NCI-H2196 treated with DMSO at 0.1 percent for 48 hours (cell line): Measurements from ENCODE around the gene ANO10.

Experiments
- DNase-seq: peaks from one replicate; lab custom pipeline; 2025; ENCODE audit not compliant: unreplicated experiment; lab: John Stamatoyannopoulos, UW

Gene ANO10

DNA sequence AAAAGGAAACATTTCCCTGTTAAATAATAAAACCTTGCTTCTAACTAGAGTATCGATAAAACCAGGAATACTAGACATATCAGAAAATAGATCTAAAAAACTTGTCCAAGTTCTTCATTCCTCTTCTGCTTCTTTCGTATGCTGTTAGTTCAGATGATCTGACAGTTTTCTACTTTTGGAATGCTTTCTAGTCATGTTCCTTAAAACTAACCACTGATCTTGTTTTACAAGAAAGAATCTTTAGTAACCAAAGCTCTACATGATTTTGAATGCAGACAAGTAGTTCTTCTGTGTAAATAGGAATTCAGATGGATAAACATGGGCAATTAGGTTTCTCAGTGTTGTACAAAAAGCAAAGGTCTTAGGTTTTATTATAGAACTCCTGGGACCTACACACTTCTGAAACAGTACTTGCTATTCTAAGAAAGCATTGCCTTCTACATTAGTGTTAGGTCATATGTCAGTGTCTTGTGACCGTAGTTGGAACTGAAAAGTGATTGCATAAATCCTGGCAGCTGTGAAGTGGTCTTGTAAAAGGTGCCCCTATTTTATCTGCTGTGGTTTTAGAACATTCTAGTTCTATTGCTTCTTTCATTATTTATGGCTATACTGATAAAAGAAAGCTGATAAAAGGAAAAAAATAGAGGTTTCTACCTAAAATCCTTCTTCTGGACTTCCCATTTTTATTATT is 294.8 kb downstream of the ANO10 start:
- DNase-seq, result no peak

DNA sequence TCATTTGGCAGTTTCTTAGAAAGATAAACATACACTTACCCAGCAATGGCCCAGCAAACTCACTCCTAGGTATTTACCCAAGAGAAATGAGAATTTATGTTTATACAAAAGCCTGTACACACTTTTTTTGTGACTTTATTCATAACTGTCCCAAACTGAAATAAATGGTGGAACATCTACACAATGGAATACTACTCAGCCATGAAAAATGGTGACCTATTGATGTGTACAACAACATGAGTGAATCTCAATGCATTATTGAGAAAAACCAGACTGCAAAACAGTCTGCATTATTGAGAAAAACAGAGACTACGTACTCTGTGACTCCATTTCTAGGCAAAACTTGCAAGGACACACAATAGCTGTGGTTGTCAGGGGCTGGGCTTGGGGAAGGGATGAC is 298.3 kb downstream of the ANO10 start:
- no peak for DNase-seq

DNA sequence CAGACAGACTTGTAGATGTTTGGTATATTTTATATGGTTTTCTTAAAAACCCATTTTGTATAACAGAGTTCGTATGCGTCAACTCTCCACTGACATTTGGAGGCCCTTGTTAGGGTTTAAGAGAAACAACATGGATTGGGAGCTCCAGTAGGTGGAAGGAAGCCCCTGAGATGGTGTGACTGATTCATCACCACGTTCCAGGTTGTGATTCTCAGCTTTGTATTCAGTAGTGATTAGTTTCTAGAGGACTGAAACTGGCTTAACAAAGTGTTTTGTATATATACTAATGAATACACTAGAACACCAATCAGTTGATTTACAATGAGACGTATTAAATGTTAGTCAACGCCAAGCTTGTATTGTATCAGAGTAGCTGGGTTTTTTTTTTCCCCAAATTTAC is 301.5 kb downstream of the ANO10 start:
- no peak for DNase-seq

DNA sequence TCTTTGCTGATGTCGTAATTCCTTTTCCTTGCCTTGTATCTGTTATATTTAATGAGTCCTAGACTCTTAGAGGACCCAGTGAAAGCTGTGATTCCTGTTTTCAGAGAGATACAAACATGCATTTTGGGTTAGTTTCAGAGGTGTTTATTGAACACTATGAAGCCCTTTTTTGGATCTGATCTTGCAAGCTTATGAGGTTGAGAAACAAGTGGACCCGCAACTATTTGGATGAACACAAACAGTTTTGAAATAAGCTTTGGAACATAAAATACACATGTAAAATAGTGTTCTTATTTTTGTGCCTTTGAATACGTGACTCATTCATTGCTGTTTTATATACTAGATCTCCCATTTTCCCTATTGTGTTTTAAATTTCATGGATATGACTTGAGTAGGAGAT is 302.0 kb downstream of the ANO10 start:
- no peak for DNase-seq

DNA sequence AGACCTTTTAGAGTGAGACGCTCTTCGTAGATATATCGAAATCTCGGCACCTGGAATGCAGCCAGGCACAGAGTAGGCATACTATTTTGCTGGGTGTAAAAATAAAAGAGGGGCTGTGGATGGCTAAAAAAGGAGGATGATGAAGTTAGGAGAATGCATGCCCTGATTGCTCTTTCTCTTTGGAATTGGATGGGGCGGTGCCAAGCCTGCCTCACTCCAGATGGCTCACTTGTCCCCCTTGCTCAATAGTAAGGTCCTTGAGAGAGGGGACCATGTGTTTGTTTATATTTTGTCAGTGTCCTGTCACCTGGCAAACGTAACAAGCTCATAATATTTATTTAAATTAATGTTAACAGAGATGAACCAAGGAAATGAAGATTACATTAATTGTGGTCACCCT is 302.4 kb downstream of the ANO10 start:
- no peak for DNase-seq

DNA sequence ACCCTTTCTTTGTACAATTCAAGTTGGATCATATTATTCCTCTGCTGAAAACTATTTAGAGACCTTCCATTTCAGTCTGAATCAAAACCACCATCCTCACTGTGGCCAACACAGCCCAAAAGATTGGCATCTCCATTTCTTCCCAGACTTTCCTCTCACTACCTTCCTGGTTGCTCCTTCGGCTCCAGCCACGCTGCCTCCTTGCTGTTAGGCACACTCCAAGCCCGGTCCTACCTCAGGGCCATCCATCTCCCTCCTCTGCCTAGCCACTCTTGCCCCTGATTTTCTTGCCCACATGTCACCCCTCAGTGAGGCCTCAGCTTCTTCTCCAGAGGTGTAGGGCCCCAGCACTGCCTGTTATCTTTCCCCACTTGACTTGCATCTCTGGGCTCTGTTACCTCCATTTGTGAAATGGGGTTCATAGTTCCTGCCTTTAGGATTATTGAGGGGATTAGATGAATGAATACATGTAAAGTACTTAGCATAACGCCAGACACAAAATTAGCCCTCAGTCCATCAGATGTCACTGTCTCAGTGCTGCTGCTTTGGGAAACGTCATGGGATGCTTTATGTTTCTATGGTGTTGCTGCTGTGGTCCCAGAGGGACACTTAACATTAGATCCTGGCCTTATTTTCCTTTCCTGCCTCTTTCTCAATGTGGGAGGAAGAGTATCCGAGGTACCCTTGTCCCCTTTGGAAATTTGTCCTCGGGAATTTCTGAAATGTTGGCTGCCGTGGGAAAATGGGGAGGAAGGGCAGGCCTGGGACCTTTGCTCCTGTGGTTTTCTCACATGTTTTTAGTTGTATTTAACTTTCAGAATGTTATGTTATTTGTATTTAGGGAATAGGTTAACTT is 304.1 kb downstream of the ANO10 start:
- DNase-seq, result no peak

DNA sequence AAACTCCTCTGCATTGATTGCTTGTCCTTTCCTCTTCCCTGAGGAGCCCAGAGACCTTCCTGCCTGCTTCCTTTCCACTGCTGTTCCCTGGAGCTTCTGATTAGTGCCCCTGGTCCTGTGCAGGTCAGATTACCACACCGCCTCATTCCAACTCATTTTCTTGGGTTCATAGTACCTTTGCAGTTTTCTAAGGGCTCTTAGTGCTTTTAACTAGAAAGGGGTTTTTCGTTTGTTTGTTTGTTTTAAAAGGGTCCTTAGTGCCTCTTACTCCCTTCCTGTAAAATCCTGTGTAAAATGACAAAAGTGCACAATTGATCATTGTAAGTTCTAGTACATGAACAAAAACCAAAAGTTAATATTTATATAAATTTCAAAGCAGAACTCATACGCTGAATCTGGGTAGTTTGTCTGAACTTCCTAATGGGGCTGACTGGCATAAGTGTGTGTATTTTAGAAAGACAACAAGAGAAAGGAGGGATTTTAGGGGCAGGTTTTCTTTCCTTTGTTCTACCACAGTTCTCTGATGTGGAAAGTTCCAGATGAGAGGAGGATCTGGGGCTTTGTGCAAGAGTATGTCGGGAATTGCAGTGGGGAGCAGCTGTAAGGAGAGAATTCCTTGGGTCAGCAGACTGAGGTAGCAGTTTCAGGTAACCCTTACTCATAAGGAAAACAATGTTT is 304.9 kb downstream of the ANO10 start:
- no peak for DNase-seq
